MM.1S (cell line): ENCODE data around the gene PRRX2.

Experiments used
- DNase-seq: peaks from one replicate; pipeline ENCODE4 v3.0.0-alpha.2; 2015
- H2AFZ ChIP-seq: fragments of 300-600 bp; sonication (generic); 2 replicates; pipeline ENCODE4 v1.6.0; 2016; ENCODE audit warnings: antibody characterized with exemption, low read length
- H3F3A ChIP-seq: fragments of 300-600 bp; sonication (generic); 2 replicates; pipeline ENCODE4 v1.6.1; 2016; ENCODE audit warnings: mild to moderate bottlenecking, antibody characterized with exemption, low read length, moderate library complexity, mixed read lengths; ENCODE audit not compliant: insufficient read depth
- H3K27ac ChIP-seq: fragments of 300-600 bp; sonication (generic); 2 replicates; pipeline ENCODE4 v1.5.1; 2016; ENCODE audit warnings: mild to moderate bottlenecking, low read length
- H3K27me3 ChIP-seq: fragments of 300-600 bp; sonication (generic); replicated peaks from 2 replicates; pipeline ENCODE4 v1.6.0; 2016; ENCODE audit warnings: low read length; ENCODE audit not compliant: insufficient read depth
- H3K36me3 ChIP-seq: fragments of 300-600 bp; sonication (generic); replicated peaks from 2 replicates; pipeline ENCODE4 v1.6.1; 2016; ENCODE audit warnings: mild to moderate bottlenecking, low read length, mixed read lengths; ENCODE audit not compliant: insufficient read depth
- H3K4me1 ChIP-seq: fragments of 300-600 bp; sonication (generic); 2 replicates; pipeline ENCODE4 v1.6.1; 2016; ENCODE audit warnings: low read length, mixed read lengths
- H3K4me2 ChIP-seq: fragments of 300-600 bp; sonication (generic); 2 replicates; pipeline ENCODE4 v1.6.0; 2016; ENCODE audit warnings: low read depth, low read length
- H3K4me3 ChIP-seq: fragments of 300-600 bp; sonication (generic); 2 replicates; pipeline ENCODE4 v1.5.1; 2016; ENCODE audit warnings: low read length, mixed read lengths
- H3K79me2 ChIP-seq: fragments of 300-600 bp; sonication (generic); 2 replicates; pipeline ENCODE4 v1.6.1; 2016; ENCODE audit warnings: mixed run types, low read length, mixed read lengths
- H3K9ac ChIP-seq: fragments of 300-600 bp; sonication (generic); 2 replicates; pipeline ENCODE4 v1.6.1; 2016; ENCODE audit warnings: low read length, mixed read lengths
- H3K9me2 ChIP-seq: fragments of 300-600 bp; sonication (generic); replicated peaks from 2 replicates; pipeline ENCODE4 v1.6.1; 2016; ENCODE audit warnings: mild to moderate bottlenecking, low read length, mixed read lengths; ENCODE audit not compliant: insufficient read depth
- H3K9me3 ChIP-seq: fragments of 300-600 bp; sonication (generic); replicated peaks from 2 replicates; pipeline ENCODE4 v1.6.1; 2016; ENCODE audit warnings: mild to moderate bottlenecking, low read length, mixed read lengths; ENCODE audit not compliant: insufficient read depth
- H4K20me1 ChIP-seq: fragments of 300-600 bp; sonication (generic); 2 replicates; pipeline ENCODE4 v1.6.1; 2016; ENCODE audit warnings: mild to moderate bottlenecking, low read length, moderate library complexity, mixed read lengths; ENCODE audit not compliant: insufficient read depth
- CTCF ChIP-seq: fragments of 300-600 bp; sonication (generic); IDR thresholded peaks from 2 replicates; pipeline ENCODE4 v1.5.1; 2016; ENCODE audit warnings: antibody characterized with exemption, low read length, mixed read lengths
- EZH2 ChIP-seq: fragments of 300-600 bp; sonication (generic); optimal IDR thresholded peaks from 2 replicates; pipeline ENCODE3; 2017; ENCODE audit warnings: low read depth, mild to moderate bottlenecking, antibody characterized with exemption, low read length, mixed read lengths
- EZH2phosphoT487 ChIP-seq: fragments of 300-600 bp; sonication (generic); IDR thresholded peaks from 2 replicates; pipeline ENCODE4 v1.6.1; 2018; ENCODE audit warnings: antibody characterized with exemption, low read length

The PRRX2 gene

DNA sequence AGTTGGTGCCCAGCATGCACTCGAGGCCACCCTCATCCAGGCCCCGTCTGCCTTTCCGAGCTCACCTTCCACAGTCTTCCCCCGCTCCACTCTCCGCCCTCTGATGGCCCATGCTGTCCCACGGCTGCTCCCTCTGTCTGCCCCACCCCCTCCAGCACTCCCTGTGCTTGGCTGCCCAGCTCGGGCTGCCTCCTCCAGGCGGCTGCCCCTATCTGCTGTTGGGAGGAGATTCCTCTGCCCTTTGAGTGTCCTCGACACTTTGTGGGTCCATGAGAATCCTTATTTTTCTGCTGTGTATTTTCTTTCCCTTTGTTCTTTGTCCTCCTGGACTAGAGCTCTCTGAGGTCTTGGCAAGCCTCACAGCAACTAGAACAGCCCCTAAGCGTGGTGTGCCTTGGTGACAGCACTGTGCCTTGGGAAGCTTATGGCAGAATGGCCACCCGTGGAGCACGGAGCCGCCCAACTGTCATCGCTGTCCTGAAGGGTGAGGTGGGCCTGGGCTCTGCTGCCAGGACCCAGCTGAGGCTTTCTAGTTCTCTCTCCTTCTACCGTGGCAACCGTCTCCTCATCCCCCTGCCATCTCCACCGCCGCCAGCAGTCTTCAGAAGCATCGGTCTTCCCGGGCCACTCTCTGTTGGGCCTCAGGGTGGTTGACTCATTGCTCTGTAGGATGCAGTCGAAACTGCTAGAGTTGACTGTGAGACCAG, 34.3 kb upstream of the PRRX2 start:
- no peak overlapping the region for H3K27ac ChIP-seq
- peaks cover 21% of the 10 kb centered on the region; the same call in 1 of the 2 replicates for H4K20me1 ChIP-seq
- H3K27me3 ChIP-seq, result no peaks in the 10 kb centered on the region
- H3K9me3 ChIP-seq, result no peaks in the 10 kb centered on the region
- H3F3A ChIP-seq, result peaks cover 5% of the 10 kb centered on the region; the same call in 1 of the 2 replicates
- H3K4me1 ChIP-seq, result peaks cover 6% of the 10 kb centered on the region; the same call in 1 of the 2 replicates
- H3K9ac ChIP-seq, result no peak overlapping the region
- no peak overlapping the region for H2AFZ ChIP-seq
- no peaks in the 10 kb centered on the region; the same call in none of the 2 replicates for H3K36me3 ChIP-seq
- no peak overlapping the region for H3K4me3 ChIP-seq
- DNase-seq, result no peak
- H3K4me2 ChIP-seq, result no peak overlapping the region
- H3K9me2 ChIP-seq, result no peaks in the 10 kb centered on the region
- TF ChIP-seq EZH2, result no peak
- peaks cover 89% of the 10 kb centered on the region for H3K79me2 ChIP-seq

- H3K4me3 ChIP-seq, result no peak overlapping the region
- peaks cover 6% of the 10 kb centered on the region; the same call in 1 of the 2 replicates for H3K4me1 ChIP-seq
- no peak overlapping the region for H3K27ac ChIP-seq
- no peaks in the 10 kb centered on the region for H3K9me2 ChIP-seq
- no peaks in the 10 kb centered on the region; the same call in none of the 2 replicates for H3K36me3 ChIP-seq
- no peak for DNase-seq
- peaks cover 83% of the 10 kb centered on the region for H3K79me2 ChIP-seq
- no peak overlapping the region for H3K4me2 ChIP-seq
- H3K27me3 ChIP-seq, result no peaks in the 10 kb centered on the region
- peaks cover 21% of the 10 kb centered on the region; the same call in 1 of the 2 replicates for H4K20me1 ChIP-seq
- no peaks in the 10 kb centered on the region for H3K9me3 ChIP-seq
- no peak for TF ChIP-seq CTCF
- TF ChIP-seq EZH2phosphoT487, result no peak
- no peak for TF ChIP-seq EZH2
- no peak overlapping the region for H2AFZ ChIP-seq
- H3F3A ChIP-seq, result no peaks in the 10 kb centered on the region
- H3K9ac ChIP-seq, result no peak overlapping the region
Observed at GRCh38 chr9:129631674-129632129, 33.7 kb upstream of the PRRX2 start.

- no peak for TF ChIP-seq CTCF
- Histone ChIP-seq H3K9me3 (no peaks in the 10 kb centered on the region), H2AFZ (no peak overlapping the region), H3F3A (no peaks in the 10 kb centered on the region), H3K9ac (no peak overlapping the region), H3K4me3 (no peak overlapping the region), H3K36me3 (no peaks in the 10 kb centered on the region; the same call in none of the 2 replicates), H3K4me2 (no peak overlapping the region), H3K4me1 (peaks cover 3% of the 10 kb centered on the region; the same call in 1 of the 2 replicates), H3K27ac (no peak overlapping the region), H3K79me2 (peaks cover 75% of the 10 kb centered on the region), H3K27me3 (no peaks in the 10 kb centered on the region), H4K20me1 (peaks cover 21% of the 10 kb centered on the region; the same call in 1 of the 2 replicates), H3K9me2 (no peaks in the 10 kb centered on the region)
- DNase-seq, result no peak
Observed at GRCh38 chr9:129632460-129632859, 33.0 kb upstream of the PRRX2 start.

DNA sequence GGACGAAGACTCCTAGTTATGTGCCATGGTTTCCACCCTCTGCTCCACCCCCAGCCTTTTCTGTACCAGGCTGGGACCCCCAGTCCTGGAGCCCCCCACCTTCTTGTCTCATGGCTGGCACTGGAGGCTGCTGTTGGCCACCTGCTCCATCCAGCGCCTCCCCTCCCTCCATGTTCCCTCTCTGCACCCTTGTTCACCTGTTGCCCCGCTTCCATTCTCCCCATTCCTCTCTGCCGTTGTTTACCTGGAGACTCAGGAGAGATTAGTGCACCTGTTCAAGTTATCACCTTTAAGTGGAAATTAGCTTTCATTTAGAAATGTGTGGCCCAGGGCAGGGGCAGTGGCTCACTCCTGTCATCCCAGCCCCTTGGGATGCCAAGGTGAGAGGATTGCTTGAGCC, 32.2 kb upstream of the PRRX2 start:
- H3K79me2 ChIP-seq, result peaks cover 68% of the 10 kb centered on the region
- no peak overlapping the region for H3K9ac ChIP-seq
- H3K4me3 ChIP-seq, result no peak overlapping the region
- no peak overlapping the region for H3K4me2 ChIP-seq
- H2AFZ ChIP-seq, result no peak overlapping the region
- peaks cover 21% of the 10 kb centered on the region; the same call in 1 of the 2 replicates for H4K20me1 ChIP-seq
- no peaks in the 10 kb centered on the region for H3K4me1 ChIP-seq
- H3K36me3 ChIP-seq, result no peaks in the 10 kb centered on the region; the same call in none of the 2 replicates
- H3F3A ChIP-seq, result no peaks in the 10 kb centered on the region
- H3K27ac ChIP-seq, result no peak overlapping the region
- H3K27me3 ChIP-seq, result no peaks in the 10 kb centered on the region
- H3K9me3 ChIP-seq, result no peaks in the 10 kb centered on the region
- no peak for DNase-seq
- TF ChIP-seq CTCF (no peak), EZH2phosphoT487 (no peak), EZH2 (no peak)
- H3K9me2 ChIP-seq, result no peaks in the 10 kb centered on the region
